MM.1S (cell line): ENCODE results near the gene MAP3K8.
"Not testable (repeated sequence)": the region's sequence is repeated elsewhere in the genome, so short reads cannot be mapped to it uniquely, and the experiment has no call there.

Experiments used
- DNase-seq: peaks from one replicate; pipeline ENCODE4 v3.0.0-alpha.2; 2015
- H2AFZ ChIP-seq: fragments of 300-600 bp; sonication (generic); 2 replicates; pipeline ENCODE4 v1.6.0; 2016; ENCODE audit warnings: antibody characterized with exemption, low read length
- H3F3A ChIP-seq: fragments of 300-600 bp; sonication (generic); 2 replicates; pipeline ENCODE4 v1.6.1; 2016; ENCODE audit warnings: mild to moderate bottlenecking, antibody characterized with exemption, low read length, moderate library complexity, mixed read lengths; ENCODE audit not compliant: insufficient read depth
- H3K27ac ChIP-seq: fragments of 300-600 bp; sonication (generic); 2 replicates; pipeline ENCODE4 v1.5.1; 2016; ENCODE audit warnings: mild to moderate bottlenecking, low read length
- H3K27me3 ChIP-seq: fragments of 300-600 bp; sonication (generic); replicated peaks from 2 replicates; pipeline ENCODE4 v1.6.0; 2016; ENCODE audit warnings: low read length; ENCODE audit not compliant: insufficient read depth
- H3K36me3 ChIP-seq: fragments of 300-600 bp; sonication (generic); replicated peaks from 2 replicates; pipeline ENCODE4 v1.6.1; 2016; ENCODE audit warnings: mild to moderate bottlenecking, low read length, mixed read lengths; ENCODE audit not compliant: insufficient read depth
- H3K4me1 ChIP-seq: fragments of 300-600 bp; sonication (generic); 2 replicates; pipeline ENCODE4 v1.6.1; 2016; ENCODE audit warnings: low read length, mixed read lengths
- H3K4me2 ChIP-seq: fragments of 300-600 bp; sonication (generic); 2 replicates; pipeline ENCODE4 v1.6.0; 2016; ENCODE audit warnings: low read depth, low read length
- H3K4me3 ChIP-seq: fragments of 300-600 bp; sonication (generic); 2 replicates; pipeline ENCODE4 v1.5.1; 2016; ENCODE audit warnings: low read length, mixed read lengths
- H3K79me2 ChIP-seq: fragments of 300-600 bp; sonication (generic); 2 replicates; pipeline ENCODE4 v1.6.1; 2016; ENCODE audit warnings: mixed run types, low read length, mixed read lengths
- H3K9ac ChIP-seq: fragments of 300-600 bp; sonication (generic); 2 replicates; pipeline ENCODE4 v1.6.1; 2016; ENCODE audit warnings: low read length, mixed read lengths
- H3K9me2 ChIP-seq: fragments of 300-600 bp; sonication (generic); replicated peaks from 2 replicates; pipeline ENCODE4 v1.6.1; 2016; ENCODE audit warnings: mild to moderate bottlenecking, low read length, mixed read lengths; ENCODE audit not compliant: insufficient read depth
- H3K9me3 ChIP-seq: fragments of 300-600 bp; sonication (generic); replicated peaks from 2 replicates; pipeline ENCODE4 v1.6.1; 2016; ENCODE audit warnings: mild to moderate bottlenecking, low read length, mixed read lengths; ENCODE audit not compliant: insufficient read depth
- H4K20me1 ChIP-seq: fragments of 300-600 bp; sonication (generic); 2 replicates; pipeline ENCODE4 v1.6.1; 2016; ENCODE audit warnings: mild to moderate bottlenecking, low read length, moderate library complexity, mixed read lengths; ENCODE audit not compliant: insufficient read depth
- CTCF ChIP-seq: fragments of 300-600 bp; sonication (generic); IDR thresholded peaks from 2 replicates; pipeline ENCODE4 v1.5.1; 2016; ENCODE audit warnings: antibody characterized with exemption, low read length, mixed read lengths
- EZH2 ChIP-seq: fragments of 300-600 bp; sonication (generic); optimal IDR thresholded peaks from 2 replicates; pipeline ENCODE3; 2017; ENCODE audit warnings: low read depth, mild to moderate bottlenecking, antibody characterized with exemption, low read length, mixed read lengths
- EZH2phosphoT487 ChIP-seq: fragments of 300-600 bp; sonication (generic); IDR thresholded peaks from 2 replicates; pipeline ENCODE4 v1.6.1; 2018; ENCODE audit warnings: antibody characterized with exemption, low read length

MAP3K8 gene

DNA sequence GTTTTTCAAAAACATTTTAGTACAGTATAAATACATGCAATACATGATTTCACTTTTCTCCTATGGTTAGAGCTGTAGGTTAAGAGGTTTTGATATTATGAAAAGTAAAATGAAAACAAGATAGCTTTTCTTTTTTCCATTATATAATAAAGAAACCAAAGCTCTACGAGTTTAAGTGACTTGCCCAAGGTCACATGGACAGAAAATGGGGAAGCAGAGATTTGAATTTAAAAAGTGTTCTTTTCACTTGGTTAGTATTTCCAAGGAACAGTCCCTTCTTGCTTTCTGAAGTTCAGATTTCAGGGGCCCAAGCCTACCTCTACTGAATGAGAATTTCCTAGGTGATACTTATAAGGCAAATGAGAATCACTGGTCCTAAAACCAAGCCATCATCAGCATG lies 13.2 kb upstream of the MAP3K8 start:
- Histone ChIP-seq H3K4me3 (no peak overlapping the region), H3K9me3 (no peaks in the 10 kb centered on the region), H3K4me2 (no peak overlapping the region), H3K27me3 (no peaks in the 10 kb centered on the region), H4K20me1 (no peaks in the 10 kb centered on the region), H3K79me2 (no peaks in the 10 kb centered on the region), H2AFZ (no peak overlapping the region), H3K4me1 (peaks cover 5% of the 10 kb centered on the region), H3K9me2 (no peaks in the 10 kb centered on the region), H3K27ac (no peak overlapping the region), H3K9ac (no peak overlapping the region), H3K36me3 (no peaks in the 10 kb centered on the region), H3F3A (peaks cover 12% of the 10 kb centered on the region)
- TF ChIP-seq CTCF (no peak), EZH2 (no peak), EZH2phosphoT487 (no peak)
- no peak for DNase-seq

DNA sequence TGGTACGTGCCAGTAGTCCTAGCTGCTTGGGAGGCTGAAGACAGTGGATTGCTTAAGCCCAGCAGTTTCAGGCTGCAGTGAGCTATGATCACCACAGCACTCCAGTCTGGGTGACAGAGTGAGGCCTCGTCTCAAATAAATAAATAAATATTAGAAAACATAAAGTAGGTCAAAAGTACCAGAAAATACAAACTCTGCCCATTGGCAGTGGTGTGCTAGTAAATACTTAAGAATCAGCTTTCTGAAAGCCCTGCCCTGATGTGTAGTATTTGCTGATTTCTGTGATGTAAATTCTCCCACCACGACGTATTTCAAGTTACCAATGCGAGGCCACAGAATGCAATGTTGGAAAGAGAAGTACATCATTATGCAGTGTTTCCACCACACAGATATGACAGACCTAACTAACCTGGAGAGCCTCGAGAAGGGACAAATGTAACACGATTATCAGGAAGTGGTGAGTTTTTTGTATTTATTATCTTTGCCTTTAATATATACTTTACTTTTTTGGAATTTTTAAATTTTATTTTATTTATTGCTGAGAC lies 11.8 kb upstream of the MAP3K8 start:
- no peak for DNase-seq
- no peak overlapping the region for H2AFZ ChIP-seq
- peaks cover 12% of the 10 kb centered on the region for H3F3A ChIP-seq
- H4K20me1 ChIP-seq: no peaks in the 10 kb centered on the region
- peaks cover 6% of the 10 kb centered on the region for H3K4me1 ChIP-seq
- H3K9ac ChIP-seq: no peak overlapping the region
- no peaks in the 10 kb centered on the region for H3K9me2 ChIP-seq
- no peaks in the 10 kb centered on the region for H3K9me3 ChIP-seq
- no peak overlapping the region for H3K4me3 ChIP-seq
- H3K79me2 ChIP-seq: no peaks in the 10 kb centered on the region
- H3K27ac ChIP-seq: no peak overlapping the region
- no peaks in the 10 kb centered on the region for H3K27me3 ChIP-seq
- no peak overlapping the region for H3K4me2 ChIP-seq
- no peak for TF ChIP-seq EZH2
- TF ChIP-seq EZH2phosphoT487: no peak
- TF ChIP-seq CTCF: no peak
- H3K36me3 ChIP-seq: no peaks in the 10 kb centered on the region

DNA sequence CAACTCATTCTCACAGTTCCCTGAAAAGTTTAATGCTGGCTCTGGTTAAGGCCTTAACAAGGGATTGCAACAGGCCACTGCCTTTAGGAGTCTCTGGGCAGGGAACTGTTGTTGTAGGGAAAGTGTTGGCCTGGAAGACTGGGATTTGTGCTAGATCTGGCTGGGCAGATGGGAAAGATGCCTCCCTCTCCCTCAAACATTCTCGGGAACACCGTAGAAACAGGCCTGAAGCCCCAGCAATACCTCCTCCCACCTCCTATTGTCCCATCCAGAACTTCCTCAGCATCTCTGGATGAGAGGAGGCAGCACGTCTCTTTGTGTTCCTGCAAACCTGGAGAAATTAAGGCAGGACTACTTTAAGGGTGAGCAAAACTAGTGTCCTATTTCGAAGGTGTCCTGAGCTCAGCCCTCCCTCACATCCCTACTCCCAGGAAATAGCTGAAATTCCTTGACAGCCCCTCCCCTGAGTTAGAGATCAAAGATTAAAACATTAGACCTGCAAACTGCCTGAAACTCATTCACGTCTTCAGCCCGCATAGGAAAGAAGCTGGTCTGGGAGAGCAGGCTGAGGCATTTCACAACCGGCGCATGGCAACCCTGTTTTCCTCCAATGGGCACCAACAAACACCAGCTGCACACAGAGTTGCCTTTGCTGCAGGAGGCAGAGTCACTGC lies 10.9 kb upstream of the MAP3K8 start:
- H4K20me1 ChIP-seq: no peaks in the 10 kb centered on the region
- no peaks in the 10 kb centered on the region for H3K9me3 ChIP-seq
- no peaks in the 10 kb centered on the region for H3K36me3 ChIP-seq
- no peak overlapping the region for H2AFZ ChIP-seq
- H3K9ac ChIP-seq: no peak overlapping the region
- no peak overlapping the region for H3K4me3 ChIP-seq
- DNase-seq: no peak
- H3K79me2 ChIP-seq: no peaks in the 10 kb centered on the region
- peaks cover 12% of the 10 kb centered on the region for H3F3A ChIP-seq
- H3K4me2 ChIP-seq: no peak overlapping the region
- H3K27ac ChIP-seq: no peak overlapping the region
- no peaks in the 10 kb centered on the region for H3K27me3 ChIP-seq
- TF ChIP-seq EZH2 (no peak), CTCF (no peak), EZH2phosphoT487 (no peak)
- H3K9me2 ChIP-seq: no peaks in the 10 kb centered on the region
- peaks cover 15% of the 10 kb centered on the region for H3K4me1 ChIP-seq

DNA sequence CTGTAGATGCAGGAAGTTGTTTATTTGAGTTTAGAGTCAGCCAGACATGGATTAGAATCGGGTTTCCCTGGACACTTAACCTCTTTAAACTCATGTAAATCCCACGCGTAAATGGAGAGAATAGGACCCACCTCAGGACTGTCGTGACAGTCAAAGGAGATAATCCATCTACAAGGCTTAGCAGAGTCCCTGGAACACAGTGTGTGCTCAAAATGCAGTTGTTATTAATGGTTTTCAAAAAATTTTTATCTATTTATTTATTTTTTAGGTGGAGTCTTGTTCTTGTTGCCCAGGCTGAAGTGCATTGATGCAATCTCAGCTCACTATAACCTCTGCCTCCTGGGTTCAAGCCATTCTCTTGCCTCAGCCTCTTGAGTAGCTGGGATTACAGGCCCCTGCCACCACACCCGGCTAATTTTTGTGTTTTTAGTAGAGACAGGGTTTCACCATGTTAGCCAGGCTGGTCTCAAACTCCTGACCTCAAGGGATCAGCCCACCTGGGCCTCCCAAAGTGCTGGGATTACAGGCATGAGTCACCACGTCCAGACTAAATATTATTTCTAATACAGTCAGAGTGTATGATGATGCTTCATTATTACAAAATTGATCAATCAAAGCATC lies 10.2 kb upstream of the MAP3K8 start:
- not testable (repeated sequence) for H3K4me3 ChIP-seq, H3K27ac ChIP-seq, H3F3A ChIP-seq, H3K4me2 ChIP-seq, H3K9ac ChIP-seq, H3K9me3 ChIP-seq, H3K79me2 ChIP-seq, DNase-seq, H2AFZ ChIP-seq, H3K27me3 ChIP-seq, H4K20me1 ChIP-seq, H3K36me3 ChIP-seq, H3K9me2 ChIP-seq
- H3K4me1 ChIP-seq: peaks cover 10% of the 10 kb centered on the region
